ENCODE results near the gene TMEM30A. TPM values are rescaled to one million over a fixed set of nuclear protein-coding genes. Genes with fewer than 3 reads are reported as not detected.

The TMEM30A gene
- total RNA-seq, 3 donors from 2014 or later = 87.0 to 127 (median 91.7) TPM

GRCh38 chr6:75300531-75300855 is 15.9 kb upstream of the TMEM30A start:
- DNase-seq (no peak), ATAC-seq (no peak)
- Histone ChIP-seq H3K9me3 (no peaks in the 10 kb centered on the region), H3K4me1 (ENCODE audit: low read depth) (no peaks in the 10 kb centered on the region), H3K36me3 (ENCODE audit: low read depth) (no peaks in the 10 kb centered on the region), H3K4me3 (no peak overlapping the region)
- intact Hi-C loops (cut with DNase I, micrococcal nuclease) = no loop called here
- TF ChIP-seq, protein P1, sequence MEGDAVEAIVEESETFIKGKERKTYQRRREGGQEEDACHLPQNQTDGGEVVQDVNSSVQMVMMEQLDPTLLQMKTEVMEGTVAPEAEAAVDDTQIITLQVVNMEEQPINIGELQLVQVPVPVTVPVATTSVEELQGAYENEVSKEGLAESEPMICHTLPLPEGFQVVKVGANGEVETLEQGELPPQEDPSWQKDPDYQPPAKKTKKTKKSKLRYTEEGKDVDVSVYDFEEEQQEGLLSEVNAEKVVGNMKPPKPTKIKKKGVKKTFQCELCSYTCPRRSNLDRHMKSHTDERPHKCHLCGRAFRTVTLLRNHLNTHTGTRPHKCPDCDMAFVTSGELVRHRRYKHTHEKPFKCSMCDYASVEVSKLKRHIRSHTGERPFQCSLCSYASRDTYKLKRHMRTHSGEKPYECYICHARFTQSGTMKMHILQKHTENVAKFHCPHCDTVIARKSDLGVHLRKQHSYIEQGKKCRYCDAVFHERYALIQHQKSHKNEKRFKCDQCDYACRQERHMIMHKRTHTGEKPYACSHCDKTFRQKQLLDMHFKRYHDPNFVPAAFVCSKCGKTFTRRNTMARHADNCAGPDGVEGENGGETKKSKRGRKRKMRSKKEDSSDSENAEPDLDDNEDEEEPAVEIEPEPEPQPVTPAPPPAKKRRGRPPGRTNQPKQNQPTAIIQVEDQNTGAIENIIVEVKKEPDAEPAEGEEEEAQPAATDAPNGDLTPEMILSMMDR (IDR thresholded peaks at IDR 0.05) = no peak

GRCh38 chr6:75299801-75300530 is 15.4 kb upstream of the TMEM30A start:
- intact Hi-C loops (cut with DNase I, micrococcal nuclease) = no loop called here
- no peak for DNase-seq
- TF ChIP-seq, protein P1 (IDR thresholded peaks at IDR 0.05) = no peak
- Histone ChIP-seq H3K4me1 (ENCODE audit: low read depth) (no peaks in the 10 kb centered on the region), H3K36me3 (ENCODE audit: low read depth) (no peaks in the 10 kb centered on the region), H3K9me3 (no peaks in the 10 kb centered on the region), H3K4me3 (no peak overlapping the region)
- no peak for ATAC-seq

GRCh38 chr6:75296811-75297779 is 12.5 kb upstream of the TMEM30A start:
- H3K36me3 ChIP-seq (ENCODE audit: low read depth) = no peaks in the 10 kb centered on the region
- TF ChIP-seq, protein P1 (IDR thresholded peaks at IDR 0.05) = peak; percentile 56
- no peak for DNase-seq
- intact Hi-C loops (cut with DNase I, micrococcal nuclease) = no loop called here
- ATAC-seq = peak; percentile 57
- no peaks in the 10 kb centered on the region for H3K4me1 ChIP-seq (ENCODE audit: low read depth)
- H3K4me3 ChIP-seq = no peak overlapping the region
- no peaks in the 10 kb centered on the region for H3K9me3 ChIP-seq

GRCh38 chr6:75292555-75292954 is 8.0 kb upstream of the TMEM30A start:
- TF ChIP-seq, protein P1 (IDR thresholded peaks at IDR 0.05) = no peak
- DNase-seq (no peak), ATAC-seq (no peak)
- H3K9me3 ChIP-seq = no peaks in the 10 kb centered on the region
- H3K4me1 ChIP-seq (ENCODE audit: low read depth) = no peaks in the 10 kb centered on the region
- H3K36me3 ChIP-seq (ENCODE audit: low read depth) = no peaks in the 10 kb centered on the region
- H3K4me3 ChIP-seq = no peak overlapping the region
- intact Hi-C loops (cut with DNase I, micrococcal nuclease) = no loop called here

GRCh38 chr6:75291744-75292143 is 7.2 kb upstream of the TMEM30A start:
- DNase-seq = no peak
- intact Hi-C loops (cut with DNase I, micrococcal nuclease) = no loop called here
- H3K9me3 ChIP-seq = no peaks in the 10 kb centered on the region
- no peaks in the 10 kb centered on the region for H3K36me3 ChIP-seq (ENCODE audit: low read depth)
- H3K4me3 ChIP-seq = no peak overlapping the region
- H3K4me1 ChIP-seq (ENCODE audit: low read depth) = no peaks in the 10 kb centered on the region
- TF ChIP-seq, protein P1 (IDR thresholded peaks at IDR 0.05) = no peak
- ATAC-seq = no peak

Data from mucosa of descending colon (tissue), 3 donors.